DND-41 (cell line): ENCODE data around the gene TBC1D22A.

Experiments
- ATAC-seq: fragments of 200-7000 bp; cut with Tn5 transposase; 3 replicates; pipeline ENCODE4 v1.9.1; 2021; ENCODE audit warnings: low read depth; ENCODE audit not compliant: insufficient read depth
- DNase-seq: peaks from one replicate; pipeline ENCODE4 v3.0.0-alpha.2; 2020
- H2AFZ ChIP-seq: 2 replicates; pipeline ENCODE4 v1.6.0; 2012; ENCODE audit warnings: low read depth, low read length
- H3K27ac ChIP-seq: 2 replicates; pipeline ENCODE4 v1.5.1; 2012; ENCODE audit warnings: low read length, inconsistent platforms
- H3K27me3 ChIP-seq: fragments of 200-600 bp; sonication (generic); 2 replicates; pipeline ENCODE4 v1.6.0; 2012; ENCODE audit warnings: low read length, mild to moderate bottlenecking, inconsistent platforms; ENCODE audit not compliant: insufficient read depth, poor library complexity
- H3K36me3 ChIP-seq: 2 replicates; pipeline ENCODE4 v1.5.1; 2012; ENCODE audit warnings: low read length, inconsistent platforms; ENCODE audit not compliant: insufficient read depth
- H3K4me1 ChIP-seq: 2 replicates; pipeline ENCODE4 v1.5.1; 2012; ENCODE audit warnings: mild to moderate bottlenecking, low read length; ENCODE audit not compliant: insufficient read depth
- H3K4me2 ChIP-seq: 2 replicates; pipeline ENCODE4 v1.6.0; 2012; ENCODE audit warnings: mild to moderate bottlenecking, moderate library complexity, low read length, inconsistent platforms; ENCODE audit not compliant: insufficient read depth
- H3K4me3 ChIP-seq, 2 experiments: fragments of 200-600 bp in 1 of 2; shearing (Covaris generic) in 1 of 2; 2 replicates each; pipeline ENCODE4 v1.5.1; 2012 to 2016; ENCODE audit warnings: inconsistent platforms in 2 of 2, low read length in 2 of 2, mild to moderate bottlenecking in 2 of 2, low read depth in 1 of 2, moderate library complexity in 1 of 2
- H3K79me2 ChIP-seq: 2 replicates; pipeline ENCODE4 v1.6.0; 2012; ENCODE audit warnings: low read length, inconsistent platforms; ENCODE audit not compliant: insufficient read depth
- H3K9ac ChIP-seq: 2 replicates; pipeline ENCODE4 v1.6.0; 2012; ENCODE audit warnings: low read depth, mild to moderate bottlenecking, inconsistent platforms, low read length, moderate library complexity
- H3K9me3 ChIP-seq: 2 replicates; pipeline ENCODE4 v1.5.1; 2012; ENCODE audit warnings: low read length, moderate library complexity, mild to moderate bottlenecking, inconsistent platforms; ENCODE audit not compliant: insufficient read depth, severe bottlenecking
- H4K20me1 ChIP-seq: 2 replicates; pipeline ENCODE4 v1.6.0; 2012; ENCODE audit warnings: low read length; ENCODE audit not compliant: insufficient read depth
- CTCF ChIP-seq: IDR thresholded peaks from 2 replicates; pipeline ENCODE4 v1.5.1; 2012; ENCODE audit warnings: borderline replicate concordance, low read length, moderate library complexity, mild to moderate bottlenecking; ENCODE audit not compliant: poor library complexity, severe bottlenecking; ENCODE audit errors: extremely low read depth
- EZH2 ChIP-seq: IDR thresholded peaks from 3 replicates; pipeline ENCODE4 v1.6.1; 2012; ENCODE audit warnings: borderline replicate concordance, low read depth, mild to moderate bottlenecking, moderate library complexity, low read length, inconsistent platforms; ENCODE audit not compliant: severe bottlenecking

The TBC1D22A gene

GRCh38 chr22:46953968-46954765 is 191.7 kb downstream of the TBC1D22A start:
- peaks cover 5% of the 10 kb centered on the region; the same call in 1 of the 2 replicates for H3K36me3 ChIP-seq

GRCh38 chr22:46954781-46955180 is 192.3 kb downstream of the TBC1D22A start:
- Histone ChIP-seq H3K36me3 (0 out of 2 replicates have a peak, but pooled peaks cover 2% of the 10 kb centered on the region), H3K4me1 (no peaks in the 10 kb centered on the region), H3K4me2 (no peak overlapping the region), H3K4me3 (no peak overlapping the region), H4K20me1 (peaks cover 5% of the 10 kb centered on the region), H2AFZ (no peak overlapping the region), H3K27ac (no peak overlapping the region), H3K9ac (no peak overlapping the region), H3K27me3 (no peaks in the 10 kb centered on the region), H3K79me2 (peaks cover 2% of the 10 kb centered on the region; the same call in 1 of the 2 replicates), H3K9me3 (no peaks in the 10 kb centered on the region)
- no peak for DNase-seq
- no peak for TF ChIP-seq CTCF
- TF ChIP-seq EZH2: no peak
- no peak for ATAC-seq

More at GRCh38 chr22:46953968-46954765, 191.7 kb downstream of the TBC1D22A start:
- H3K79me2 ChIP-seq: peaks cover 2% of the 10 kb centered on the region; the same call in 1 of the 2 replicates
- H3K4me1 ChIP-seq: no peaks in the 10 kb centered on the region
- H3K27ac ChIP-seq: no peak overlapping the region
- H3K4me2 ChIP-seq: no peak overlapping the region
- no peak overlapping the region for H2AFZ ChIP-seq
- TF ChIP-seq EZH2 (no peak), CTCF (no peak)
- no peak overlapping the region for H3K9ac ChIP-seq
- H3K27me3 ChIP-seq: no peaks in the 10 kb centered on the region
- no peak for ATAC-seq
- H3K4me3 ChIP-seq: no peak overlapping the region
- peaks cover 4% of the 10 kb centered on the region for H4K20me1 ChIP-seq
- no peak for DNase-seq
- no peaks in the 10 kb centered on the region for H3K9me3 ChIP-seq

GRCh38 chr22:46956498-46957215 is 194.2 kb downstream of the TBC1D22A start:
- Histone ChIP-seq H2AFZ (no peak overlapping the region), H3K9ac (no peak overlapping the region), H3K36me3 (no peaks in the 10 kb centered on the region), H3K27me3 (no peaks in the 10 kb centered on the region), H3K9me3 (no peaks in the 10 kb centered on the region), H3K4me1 (no peaks in the 10 kb centered on the region), H4K20me1 (peaks cover 3% of the 10 kb centered on the region), H3K4me2 (no peak overlapping the region), H3K4me3 (no peak overlapping the region), H3K79me2 (peaks cover 2% of the 10 kb centered on the region; the same call in 1 of the 2 replicates), H3K27ac (no peak overlapping the region)
- DNase-seq: no peak
- no peak for TF ChIP-seq EZH2
- TF ChIP-seq CTCF: no peak
- no peak for ATAC-seq
